Activated naive CD4-positive, alpha-beta T cell treated with anti-CD3 and anti-CD28 coated beads, Interleukin-2, amount 50 U/mL, for 24 hours (primary cell): Measurements from ENCODE around the gene NFAM1.

Experiments
- H3K27ac Mint-ChIP-seq: one replicate; pipeline ENCODE4 v1.8.0; 2021; ENCODE audit warnings: mild to moderate bottlenecking, mixed read lengths
- H3K27me3 Mint-ChIP-seq: one replicate; pipeline ENCODE4 v1.8.0; 2021; ENCODE audit warnings: mixed read lengths
- H3K36me3 Mint-ChIP-seq: one replicate; pipeline ENCODE4 v1.8.0; 2021; ENCODE audit warnings: mixed read lengths
- H3K4me1 Mint-ChIP-seq: one replicate; pipeline ENCODE4 v1.8.0; 2021; ENCODE audit warnings: mixed read lengths
- H3K4me3 Mint-ChIP-seq: one replicate; pipeline ENCODE4 v1.8.0; 2021; ENCODE audit warnings: mild to moderate bottlenecking, mixed read lengths
- H3K9me3 Mint-ChIP-seq: one replicate; pipeline ENCODE4 v1.8.0; 2021; ENCODE audit warnings: mixed read lengths

NFAM1 gene

DNA sequence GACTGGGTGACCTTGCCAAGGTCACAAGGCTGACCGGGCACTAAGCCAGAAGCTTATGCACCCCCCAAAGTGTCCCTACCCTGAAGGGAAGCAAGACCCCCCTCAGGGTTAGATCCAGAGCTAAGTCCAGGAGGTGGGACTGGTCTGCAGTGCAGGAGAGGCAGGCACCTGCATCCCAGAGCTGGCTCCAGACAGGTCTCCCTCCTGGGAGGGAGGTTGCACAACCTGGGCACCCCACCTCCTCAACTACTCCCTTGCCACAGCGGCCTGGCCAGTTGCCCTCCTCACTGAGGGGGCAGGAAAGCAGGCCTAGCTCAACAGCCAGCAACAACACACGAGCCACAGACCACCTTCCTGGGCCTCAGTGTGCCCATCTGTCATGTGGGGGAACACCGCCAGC is 86.7 kb downstream of the NFAM1 start:
- H3K4me1 Mint-ChIP-seq: peaks cover 11% of the 10 kb centered on the region
- no peaks in the 10 kb centered on the region for H3K9me3 Mint-ChIP-seq
- H3K27me3 Mint-ChIP-seq: no peaks in the 10 kb centered on the region
- H3K36me3 Mint-ChIP-seq: no peaks in the 10 kb centered on the region
- peak overlapping the region; percentile 51 for H3K27ac Mint-ChIP-seq
- no peak overlapping the region for H3K4me3 Mint-ChIP-seq

DNA sequence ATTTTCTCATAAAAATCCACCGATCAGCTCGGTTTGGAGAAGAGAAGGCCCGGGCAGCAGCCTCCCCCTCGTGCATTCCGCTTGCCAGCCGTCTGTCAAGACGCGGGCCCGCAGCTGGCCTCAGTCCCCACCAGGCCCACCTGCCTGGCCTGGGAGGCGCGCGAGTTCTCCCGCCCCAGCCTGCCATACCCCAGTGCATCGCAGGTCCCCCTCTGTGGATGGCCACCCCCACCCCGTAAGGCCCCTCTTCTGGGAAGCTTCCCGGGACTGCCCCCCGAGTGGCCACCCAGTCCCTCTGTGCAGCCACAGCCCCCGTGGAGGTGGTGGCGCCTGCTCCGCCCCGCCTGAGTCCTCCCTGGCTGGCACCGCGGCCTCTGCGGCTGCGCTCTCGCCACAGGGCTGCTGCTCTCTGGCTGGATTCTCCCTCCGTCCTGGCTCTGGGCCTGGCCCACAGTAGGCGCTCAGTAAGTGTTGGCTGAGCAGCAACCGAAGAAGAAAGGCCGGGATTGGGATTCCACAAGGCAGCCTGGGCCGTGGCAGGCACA is 87.8 kb downstream of the NFAM1 start:
- Mint-ChIP-seq H3K9me3 (no peaks in the 10 kb centered on the region), H3K27ac (no peak overlapping the region), H3K4me3 (peak overlapping the region; percentile 59), H3K4me1 (peaks cover 11% of the 10 kb centered on the region), H3K36me3 (no peaks in the 10 kb centered on the region), H3K27me3 (no peaks in the 10 kb centered on the region)

DNA sequence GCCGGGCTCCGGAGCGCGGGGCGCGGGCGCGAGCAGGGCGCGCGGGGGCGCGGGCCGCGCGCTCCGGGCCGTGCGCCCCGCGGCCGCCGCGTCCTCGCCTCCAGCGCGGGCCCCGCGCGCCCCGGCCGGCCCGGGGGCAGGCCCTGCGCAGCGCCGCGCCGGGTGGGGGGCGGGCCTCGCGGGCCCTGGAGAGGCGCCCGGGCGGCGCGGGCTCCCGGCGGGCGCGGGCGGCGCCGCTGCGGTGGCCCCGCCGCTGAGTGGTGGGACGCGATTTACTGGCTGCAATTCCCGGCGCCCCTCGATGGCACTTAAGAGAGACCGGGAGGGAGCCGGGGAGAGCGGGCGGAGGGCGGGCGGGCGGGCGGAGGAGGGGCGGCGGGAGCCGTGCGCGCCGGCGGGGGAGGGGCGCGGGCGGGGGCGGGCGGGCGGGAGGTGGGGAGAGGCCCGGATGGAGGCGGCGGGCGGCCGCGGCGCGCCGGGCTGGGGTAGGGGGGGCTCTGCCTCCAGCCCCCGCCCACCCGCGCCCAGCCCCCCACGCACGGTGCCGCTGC is 88.6 kb downstream of the NFAM1 start:
- H3K36me3 Mint-ChIP-seq: no peaks in the 10 kb centered on the region
- no peak overlapping the region for H3K27ac Mint-ChIP-seq
- peaks cover 11% of the 10 kb centered on the region for H3K4me1 Mint-ChIP-seq
- no peaks in the 10 kb centered on the region for H3K9me3 Mint-ChIP-seq
- H3K27me3 Mint-ChIP-seq: no peaks in the 10 kb centered on the region
- H3K4me3 Mint-ChIP-seq: no peak overlapping the region

DNA sequence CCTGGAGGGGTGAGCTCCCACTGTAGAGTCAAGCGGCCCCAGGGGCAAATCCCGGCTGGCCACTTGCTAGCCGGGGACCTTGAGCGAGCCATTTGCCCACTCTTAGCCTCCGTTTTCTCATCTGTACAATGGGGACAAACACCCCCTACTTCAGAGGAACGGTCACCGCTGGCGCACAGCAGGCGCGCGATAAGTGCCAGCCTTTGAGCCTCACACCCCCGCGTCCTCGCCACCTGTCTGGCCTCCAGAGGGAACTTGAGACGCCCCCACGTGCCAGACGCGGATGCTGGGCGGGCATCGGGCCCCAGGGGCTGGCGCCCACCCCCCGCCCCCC is 89.1 kb downstream of the NFAM1 start:
- Mint-ChIP-seq H3K27me3 (no peaks in the 10 kb centered on the region), H3K4me1 (peaks cover 11% of the 10 kb centered on the region), H3K4me3 (peak overlapping the region; percentile 79), H3K36me3 (no peaks in the 10 kb centered on the region), H3K9me3 (no peaks in the 10 kb centered on the region), H3K27ac (no peak overlapping the region)

DNA sequence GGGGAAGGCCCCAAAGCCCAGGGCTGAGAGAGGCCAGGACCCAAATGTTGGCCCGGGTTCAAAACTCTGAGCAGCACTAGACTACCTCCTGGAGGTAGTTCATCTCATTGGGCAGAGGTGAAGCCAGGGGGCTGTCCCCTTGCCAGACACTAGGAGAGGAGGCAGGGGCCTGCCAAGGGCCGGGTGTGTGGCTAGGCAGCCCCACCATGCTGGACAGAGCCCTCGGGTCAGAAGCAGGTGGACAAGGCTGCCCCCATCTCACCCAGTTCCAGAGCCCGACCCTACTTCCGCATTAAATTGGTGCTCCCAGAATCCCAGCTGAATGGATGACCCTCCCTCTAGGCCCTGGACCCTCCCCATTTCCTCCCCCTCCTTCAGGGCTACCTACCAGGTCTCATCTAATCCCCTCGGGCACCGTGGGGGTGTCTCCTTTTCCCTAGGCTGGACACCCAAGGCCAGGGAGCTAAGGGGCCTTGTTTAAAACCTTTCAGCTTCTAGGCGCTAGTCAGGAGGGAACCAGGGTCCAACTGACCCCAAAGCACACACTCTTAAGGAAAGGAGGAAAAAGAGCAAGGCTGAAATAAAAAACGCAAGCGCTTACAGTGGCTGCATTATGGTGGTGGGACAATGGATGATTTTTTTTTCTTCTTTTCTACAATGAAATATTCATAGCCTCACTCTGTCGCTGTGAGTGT is 89.6 kb downstream of the NFAM1 start:
- Mint-ChIP-seq H3K27ac (peak overlapping the region; percentile 59), H3K4me1 (peaks cover 11% of the 10 kb centered on the region), H3K9me3 (no peaks in the 10 kb centered on the region), H3K36me3 (no peaks in the 10 kb centered on the region), H3K4me3 (peak overlapping the region; percentile 79), H3K27me3 (no peaks in the 10 kb centered on the region)

DNA sequence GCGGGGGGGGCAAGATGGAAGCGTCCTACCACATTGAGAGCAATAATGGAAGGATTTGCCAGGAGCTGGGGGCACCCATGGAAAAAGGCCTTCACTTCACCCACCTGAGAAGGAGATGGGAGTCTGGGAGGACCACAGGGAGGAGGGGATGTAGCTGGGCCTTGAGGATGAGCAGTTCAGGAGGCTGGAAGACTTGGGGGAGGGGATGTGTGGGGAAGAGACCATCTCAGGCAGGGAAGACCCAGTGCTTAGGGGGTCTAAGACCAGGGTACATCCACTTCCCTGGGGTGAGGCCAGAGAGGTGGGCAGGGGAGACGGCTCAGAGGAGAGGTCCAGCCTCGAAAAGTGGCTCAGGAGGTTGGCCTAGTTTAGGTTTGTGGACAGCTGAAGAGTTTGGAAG is 90.4 kb downstream of the NFAM1 start:
- peaks cover 11% of the 10 kb centered on the region for H3K4me1 Mint-ChIP-seq
- no peaks in the 10 kb centered on the region for H3K27me3 Mint-ChIP-seq
- H3K36me3 Mint-ChIP-seq: no peaks in the 10 kb centered on the region
- H3K27ac Mint-ChIP-seq: peak overlapping the region; percentile 23
- H3K9me3 Mint-ChIP-seq: no peaks in the 10 kb centered on the region
- peak overlapping the region; percentile 74 for H3K4me3 Mint-ChIP-seq

DNA sequence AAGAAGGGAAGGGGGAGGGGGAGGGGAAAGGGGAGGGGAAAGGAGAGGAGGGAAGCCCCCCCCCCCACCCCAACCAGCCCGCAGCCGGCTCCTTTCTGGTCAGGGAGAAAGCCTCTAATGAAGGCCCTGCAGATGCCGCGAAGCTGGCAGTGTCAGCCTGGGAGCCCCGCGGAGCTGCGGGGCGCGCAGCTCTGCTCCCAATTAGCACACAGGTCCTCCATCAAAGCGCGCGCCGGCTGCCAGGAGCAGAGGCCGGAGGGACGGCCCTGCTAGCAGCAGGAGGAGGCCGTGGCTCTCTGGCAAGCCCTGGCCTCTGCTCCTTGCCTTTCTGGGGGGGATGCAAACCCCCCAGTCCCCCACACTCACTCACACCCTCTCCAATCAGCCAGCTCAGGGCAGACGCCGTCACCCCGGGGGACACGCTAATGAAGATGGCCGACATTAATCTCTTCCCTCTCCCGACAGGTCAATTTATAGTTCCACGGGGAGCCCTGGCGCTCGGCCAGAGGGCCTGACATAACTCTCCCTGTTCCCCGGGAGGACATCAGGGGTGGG is 91.3 kb downstream of the NFAM1 start:
- Mint-ChIP-seq H3K4me3 (no peak overlapping the region), H3K9me3 (no peaks in the 10 kb centered on the region), H3K36me3 (no peaks in the 10 kb centered on the region), H3K4me1 (peaks cover 11% of the 10 kb centered on the region), H3K27me3 (no peaks in the 10 kb centered on the region), H3K27ac (no peak overlapping the region)

DNA sequence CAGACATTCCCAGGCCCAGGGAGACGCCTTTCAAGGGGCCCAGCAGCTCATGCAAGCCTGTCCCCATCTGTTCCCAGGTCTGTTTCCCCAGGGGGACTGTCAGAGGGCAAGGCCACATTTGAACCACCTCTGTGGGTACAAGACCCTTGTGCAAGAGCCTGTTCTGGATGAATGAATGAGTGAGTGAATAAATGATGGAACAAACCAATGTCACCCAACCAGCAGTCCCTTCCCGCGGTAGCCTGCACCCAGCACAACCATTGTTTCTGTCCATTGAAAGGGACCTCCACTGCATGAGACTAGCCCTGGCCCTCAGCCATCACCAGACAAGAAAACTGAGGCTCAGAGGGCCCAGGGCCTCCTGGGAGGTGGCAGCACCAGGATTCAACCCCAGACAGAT is 92.1 kb downstream of the NFAM1 start:
- peaks cover 15% of the 10 kb centered on the region for H3K4me1 Mint-ChIP-seq
- H3K36me3 Mint-ChIP-seq: no peaks in the 10 kb centered on the region
- H3K9me3 Mint-ChIP-seq: no peaks in the 10 kb centered on the region
- H3K27ac Mint-ChIP-seq: no peak overlapping the region
- H3K27me3 Mint-ChIP-seq: no peaks in the 10 kb centered on the region
- H3K4me3 Mint-ChIP-seq: no peak overlapping the region

DNA sequence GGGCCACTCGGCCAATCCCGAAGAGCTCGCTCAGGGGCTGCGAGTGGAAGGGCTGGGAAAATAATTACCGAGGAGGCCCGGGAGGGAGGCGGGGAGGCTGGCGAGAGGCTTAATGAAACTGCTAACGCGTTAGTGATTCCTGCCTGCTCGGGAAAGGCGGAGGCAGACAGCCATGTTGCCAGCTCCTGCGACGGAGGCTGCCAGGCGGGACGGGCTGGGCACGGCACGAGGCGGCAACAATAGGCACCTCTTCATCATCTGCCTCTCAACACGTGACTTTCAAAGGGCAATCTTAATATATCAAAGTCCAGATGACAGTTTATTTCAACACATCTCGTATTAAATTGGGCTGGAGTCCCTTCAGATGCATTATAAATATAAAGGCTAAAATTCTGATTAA is 93.7 kb downstream of the NFAM1 start:
- Mint-ChIP-seq H3K9me3 (no peaks in the 10 kb centered on the region), H3K27me3 (no peaks in the 10 kb centered on the region), H3K4me1 (peaks cover 15% of the 10 kb centered on the region), H3K27ac (no peak overlapping the region), H3K36me3 (no peaks in the 10 kb centered on the region), H3K4me3 (no peak overlapping the region)

DNA sequence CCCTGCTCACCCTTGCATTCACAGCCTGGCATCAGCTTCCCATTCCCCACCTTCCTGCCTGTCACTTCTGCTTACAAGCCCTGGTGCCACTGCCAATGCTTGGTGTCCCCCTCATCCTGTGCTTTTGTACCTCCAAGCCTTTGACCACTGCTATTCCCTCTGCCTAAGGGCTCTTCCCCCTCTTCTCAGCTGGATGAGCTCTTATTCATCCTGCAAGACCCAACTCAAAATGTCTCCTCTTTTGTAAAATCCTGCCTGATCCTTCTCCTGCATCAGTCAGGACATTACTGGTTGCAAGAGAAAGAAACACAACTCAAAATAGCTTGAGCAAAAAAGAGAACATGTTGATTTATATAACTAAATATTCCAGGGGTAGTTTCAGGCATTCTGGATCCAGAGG is 94.8 kb downstream of the NFAM1 start:
- no peaks in the 10 kb centered on the region for H3K36me3 Mint-ChIP-seq
- H3K9me3 Mint-ChIP-seq: no peaks in the 10 kb centered on the region
- H3K4me3 Mint-ChIP-seq: no peak overlapping the region
- peaks cover 10% of the 10 kb centered on the region for H3K4me1 Mint-ChIP-seq
- no peak overlapping the region for H3K27ac Mint-ChIP-seq
- no peaks in the 10 kb centered on the region for H3K27me3 Mint-ChIP-seq

DNA sequence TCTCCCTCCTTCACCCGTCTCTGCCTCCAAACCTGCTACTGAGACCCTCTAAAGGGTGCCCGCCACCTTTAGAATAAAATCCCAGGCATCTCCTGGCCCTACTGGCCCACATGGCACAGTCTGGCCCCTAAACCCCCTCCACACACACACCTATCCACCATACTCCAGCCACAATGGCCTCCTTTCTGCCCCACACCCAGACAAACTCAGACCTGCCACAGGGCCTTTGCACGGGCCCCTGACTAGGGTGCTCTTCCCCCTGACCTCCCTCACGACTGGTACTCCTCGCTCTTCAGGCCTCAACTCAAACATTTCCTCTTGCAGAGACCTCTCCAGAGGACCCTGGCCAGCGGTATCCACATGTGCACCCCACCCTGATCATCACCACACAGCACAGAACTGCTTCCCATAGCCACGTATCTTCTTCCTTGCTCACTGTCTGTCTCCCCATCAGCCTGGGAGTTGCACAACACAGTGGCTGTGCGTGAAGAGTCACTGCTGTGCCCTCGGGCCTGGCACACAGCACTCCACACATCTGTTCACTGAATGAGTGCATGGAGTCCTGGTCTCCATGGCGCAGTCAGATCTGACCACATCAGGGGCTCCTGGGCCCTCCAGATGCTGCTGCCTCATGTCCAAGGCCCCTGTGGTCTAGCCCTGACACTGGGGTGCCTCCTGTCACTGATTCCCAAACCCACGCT is 95.5 kb downstream of the NFAM1 start:
- Mint-ChIP-seq H3K36me3 (no peaks in the 10 kb centered on the region), H3K27ac (no peak overlapping the region), H3K9me3 (no peaks in the 10 kb centered on the region), H3K4me1 (peaks cover 10% of the 10 kb centered on the region), H3K4me3 (no peak overlapping the region), H3K27me3 (no peaks in the 10 kb centered on the region)

DNA sequence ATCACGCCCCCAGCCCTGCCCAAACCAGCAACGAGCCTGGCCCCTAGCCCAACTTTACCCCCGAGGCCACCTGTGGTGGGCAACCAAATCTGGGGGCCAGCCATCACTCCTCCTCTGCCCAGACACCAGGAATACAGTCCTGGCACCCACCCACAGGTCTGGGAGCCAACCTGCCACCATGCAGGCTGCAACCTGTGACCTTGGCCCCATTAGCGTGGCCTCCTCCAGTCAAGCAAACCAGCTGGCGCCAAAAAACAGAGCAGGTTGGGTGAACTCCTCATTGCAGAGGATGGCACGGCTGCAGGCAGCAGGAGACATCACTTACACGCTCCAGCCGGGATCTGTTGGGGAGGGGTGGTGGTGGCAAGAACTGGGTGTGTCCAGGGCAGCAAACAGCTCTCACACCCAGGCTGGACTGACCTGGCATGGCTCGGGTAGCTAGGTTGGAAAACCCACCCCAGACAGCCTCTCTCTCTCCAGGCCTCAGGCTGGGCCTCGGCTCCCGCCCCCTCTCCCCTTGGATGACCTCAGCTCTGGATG is 96.3 kb downstream of the NFAM1 start:
- Mint-ChIP-seq H3K27ac (no peak overlapping the region), H3K4me3 (no peak overlapping the region), H3K36me3 (no peaks in the 10 kb centered on the region), H3K9me3 (no peaks in the 10 kb centered on the region), H3K27me3 (no peaks in the 10 kb centered on the region), H3K4me1 (peaks cover 15% of the 10 kb centered on the region)

DNA sequence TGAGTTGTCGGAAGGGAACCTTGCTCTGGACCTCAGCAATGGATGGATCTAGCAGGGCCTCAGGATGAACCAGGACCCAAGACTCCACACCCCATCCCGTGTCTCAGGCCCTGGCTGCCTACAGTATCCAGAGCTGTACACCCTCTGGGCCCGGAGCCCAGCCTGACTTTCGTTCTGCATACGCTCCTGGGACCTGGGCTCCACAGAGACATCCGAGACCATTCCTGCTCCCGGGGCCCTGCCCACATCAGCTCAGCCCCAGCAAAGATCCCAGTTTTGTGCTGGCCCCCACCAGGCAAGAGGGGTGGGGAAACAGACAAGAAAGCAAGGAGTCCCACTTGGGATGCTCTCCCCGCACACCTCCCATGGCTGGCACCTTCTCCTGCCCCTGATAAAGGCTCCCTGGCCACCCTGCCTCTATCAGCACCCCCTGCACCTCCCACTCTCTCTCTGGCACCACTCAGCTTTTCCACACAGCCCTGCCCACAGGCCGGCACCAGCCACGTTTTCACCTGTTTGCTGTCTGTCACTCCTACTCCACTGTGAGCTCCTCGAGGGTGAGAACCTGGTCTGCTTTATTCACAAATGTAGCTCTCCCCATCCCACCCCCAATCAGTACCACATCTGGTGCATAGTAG is 97.2 kb downstream of the NFAM1 start:
- Mint-ChIP-seq H3K4me1 (peaks cover 18% of the 10 kb centered on the region), H3K27ac (no peak overlapping the region), H3K36me3 (no peaks in the 10 kb centered on the region), H3K4me3 (no peak overlapping the region), H3K9me3 (no peaks in the 10 kb centered on the region), H3K27me3 (no peaks in the 10 kb centered on the region)

DNA sequence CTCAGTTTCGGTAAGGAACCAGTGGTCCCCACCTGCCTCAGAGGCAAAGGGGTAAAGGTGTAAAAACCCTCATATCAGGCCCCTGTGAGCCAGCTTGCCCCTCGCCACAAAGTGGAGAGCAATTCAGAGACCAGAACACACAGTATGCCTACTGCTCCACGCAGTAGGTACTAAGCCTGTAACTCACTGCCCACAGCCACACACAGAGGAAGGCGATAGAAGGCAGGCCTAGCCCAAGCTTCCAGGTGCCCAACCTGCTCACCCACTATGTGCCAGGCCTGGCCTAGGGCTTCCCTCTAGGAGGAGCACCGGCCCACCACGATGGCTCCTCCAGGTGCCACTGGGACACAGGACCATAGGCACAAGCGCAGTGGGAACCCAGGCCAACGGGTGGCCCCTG is 98.7 kb downstream of the NFAM1 start:
- Mint-ChIP-seq H3K9me3 (no peaks in the 10 kb centered on the region), H3K27ac (no peak overlapping the region), H3K4me1 (peaks cover 27% of the 10 kb centered on the region), H3K36me3 (no peaks in the 10 kb centered on the region), H3K4me3 (no peak overlapping the region), H3K27me3 (no peaks in the 10 kb centered on the region)

DNA sequence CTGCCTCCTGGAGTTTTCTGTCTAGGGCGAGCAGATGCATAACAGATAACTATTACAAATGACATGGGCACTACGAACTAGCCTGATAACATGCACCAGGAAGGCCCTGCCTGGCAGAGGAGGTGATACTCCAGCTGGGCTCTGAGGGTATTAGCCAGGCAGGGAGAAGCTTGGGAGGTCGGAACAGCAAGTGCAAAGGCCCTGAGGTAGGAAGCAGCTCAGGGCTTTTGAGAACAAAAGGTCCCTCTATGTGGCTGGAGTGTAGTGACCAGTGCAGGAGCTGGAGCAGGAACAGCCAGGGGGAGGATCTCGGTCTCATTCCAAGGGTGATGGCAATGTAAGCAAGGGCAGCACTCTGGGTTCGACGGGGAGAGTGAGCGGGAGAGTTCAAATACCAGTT is 100.1 kb downstream of the NFAM1 start:
- H3K27ac Mint-ChIP-seq: no peak overlapping the region
- no peaks in the 10 kb centered on the region for H3K27me3 Mint-ChIP-seq
- no peaks in the 10 kb centered on the region for H3K36me3 Mint-ChIP-seq
- no peak overlapping the region for H3K4me3 Mint-ChIP-seq
- H3K4me1 Mint-ChIP-seq: peaks cover 41% of the 10 kb centered on the region
- H3K9me3 Mint-ChIP-seq: no peaks in the 10 kb centered on the region
